Medulla oblongata (tissue), 1 donor: Measurements from ENCODE around the gene HIP1.
A peak's percentile ranks its signal among the peaks of the same experiment; 100 is the strongest.
"Not testable (repeated sequence)": the region's sequence is repeated elsewhere in the genome, so short reads cannot be mapped to it uniquely, and the experiment has no call there.

Source experiments
- DNase-seq: peaks from one replicate; pipeline ENCODE4 v3.0.0-alpha.2; 2015; ENCODE audit errors: extremely low spot score

The HIP1 gene

DNA sequence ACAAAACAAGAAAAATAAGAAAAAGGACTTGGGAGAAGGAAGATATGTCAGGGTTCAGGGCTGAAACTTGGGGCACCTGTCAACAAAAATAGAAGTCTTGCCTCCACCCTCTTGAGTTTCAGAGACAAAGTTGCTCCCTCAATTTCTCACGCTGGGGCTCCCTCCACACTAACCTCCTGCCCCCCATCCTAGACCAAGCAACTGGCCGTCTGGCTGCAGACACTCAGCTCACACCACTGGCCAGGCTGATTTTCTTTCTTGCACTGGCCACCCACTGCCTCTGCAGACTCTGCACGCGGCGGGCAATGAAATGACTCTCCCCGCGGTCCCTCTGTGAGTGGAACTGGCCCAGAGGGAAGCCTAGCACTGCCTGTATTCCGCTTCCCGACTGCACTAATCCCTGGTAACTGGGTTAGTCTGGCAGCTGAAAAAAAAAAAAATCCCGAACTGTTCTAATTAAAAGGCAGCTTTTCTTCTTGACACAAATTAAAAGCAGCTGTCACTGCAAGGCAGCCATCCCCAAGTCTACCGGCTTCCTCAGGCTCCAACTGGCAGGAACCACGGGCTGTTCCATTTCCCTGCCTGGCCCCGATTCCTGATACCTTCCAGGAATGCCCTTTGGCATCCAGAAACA, 163.1 kb downstream of the HIP1 start:
- no peak for DNase-seq

GRCh38 chr7:75573477-75574019, 165.2 kb downstream of the HIP1 start:
- DNase-seq: no peak

DNA sequence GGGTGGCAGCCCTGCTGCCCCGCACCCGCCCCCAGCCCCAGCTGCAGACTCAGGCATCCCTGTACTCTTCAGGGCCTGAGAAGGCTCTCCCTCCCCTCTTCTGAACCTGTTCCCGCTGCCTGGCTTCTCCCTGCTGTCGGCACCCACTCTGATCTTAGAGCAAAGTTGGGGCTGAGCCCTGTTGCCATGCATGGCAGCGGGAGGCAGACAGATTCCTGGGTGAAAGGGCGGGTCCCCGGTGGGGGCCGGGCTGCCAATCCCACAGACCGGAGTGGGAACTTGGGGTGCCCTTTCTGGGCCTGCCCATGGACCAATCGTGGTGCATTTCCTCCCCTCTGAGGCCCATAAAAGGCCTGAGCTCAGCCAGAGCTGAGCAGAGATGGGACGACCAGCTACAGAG, 165.9 kb downstream of the HIP1 start:
- no peak for DNase-seq

DNA sequence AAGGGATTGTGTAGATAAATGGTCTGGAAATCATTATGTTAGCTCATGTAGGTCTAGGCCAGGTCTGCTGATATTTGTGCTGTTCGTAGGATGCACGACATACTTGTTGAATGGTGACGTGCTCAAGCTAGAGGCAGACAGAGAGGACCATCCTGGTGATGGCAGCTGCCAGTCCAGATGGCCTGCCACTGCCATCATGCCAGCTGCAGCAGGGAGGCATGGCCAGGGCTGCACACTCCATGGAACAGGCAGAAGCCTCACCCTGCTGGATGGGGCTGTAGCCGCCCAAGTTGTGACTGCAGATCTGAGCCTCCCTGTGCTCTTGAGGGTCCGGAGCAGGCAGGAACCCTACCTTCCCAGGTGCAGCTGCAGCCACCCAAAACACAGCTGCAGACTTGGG, 166.3 kb downstream of the HIP1 start:
- peak; percentile 44 for DNase-seq

GRCh38 chr7:75571209-75571608, 167.5 kb downstream of the HIP1 start:
- no peak for DNase-seq

DNA sequence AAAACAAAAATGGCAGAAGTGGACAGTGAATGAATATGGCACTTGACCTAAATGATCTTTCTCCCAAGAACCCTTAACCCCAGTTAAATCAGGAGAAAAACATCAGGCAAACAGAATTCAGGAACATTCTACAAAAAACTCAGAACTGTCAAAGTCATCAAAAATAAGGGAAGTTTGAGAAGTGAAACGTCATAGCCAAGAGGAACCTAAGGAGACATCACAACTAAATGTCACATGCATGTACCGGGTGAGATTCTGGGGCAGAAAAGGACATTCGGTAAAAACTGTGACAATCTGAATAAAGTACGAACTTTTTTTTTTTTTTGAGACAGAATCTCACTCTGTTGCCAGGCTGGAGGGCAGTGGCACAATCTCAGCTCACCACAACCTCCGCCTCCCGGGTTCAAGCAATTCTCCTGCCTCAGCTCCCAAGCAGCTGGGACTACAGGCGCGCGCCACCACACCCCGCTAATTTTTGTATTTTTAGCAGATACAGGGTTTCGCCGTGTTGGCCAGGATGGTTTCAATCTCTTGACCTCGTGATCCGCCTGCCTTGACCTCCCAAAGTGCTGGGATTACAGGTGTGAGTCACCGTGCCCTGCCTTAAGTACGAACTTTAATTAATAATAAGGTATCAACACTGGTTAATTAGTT, 169.0 kb downstream of the HIP1 start:
- peak; percentile 62 for DNase-seq

- DNase-seq: peak; percentile 68
These were observed 170.7 kb downstream of the HIP1 start for GRCh38 chr7:75567948-75568595.

DNA sequence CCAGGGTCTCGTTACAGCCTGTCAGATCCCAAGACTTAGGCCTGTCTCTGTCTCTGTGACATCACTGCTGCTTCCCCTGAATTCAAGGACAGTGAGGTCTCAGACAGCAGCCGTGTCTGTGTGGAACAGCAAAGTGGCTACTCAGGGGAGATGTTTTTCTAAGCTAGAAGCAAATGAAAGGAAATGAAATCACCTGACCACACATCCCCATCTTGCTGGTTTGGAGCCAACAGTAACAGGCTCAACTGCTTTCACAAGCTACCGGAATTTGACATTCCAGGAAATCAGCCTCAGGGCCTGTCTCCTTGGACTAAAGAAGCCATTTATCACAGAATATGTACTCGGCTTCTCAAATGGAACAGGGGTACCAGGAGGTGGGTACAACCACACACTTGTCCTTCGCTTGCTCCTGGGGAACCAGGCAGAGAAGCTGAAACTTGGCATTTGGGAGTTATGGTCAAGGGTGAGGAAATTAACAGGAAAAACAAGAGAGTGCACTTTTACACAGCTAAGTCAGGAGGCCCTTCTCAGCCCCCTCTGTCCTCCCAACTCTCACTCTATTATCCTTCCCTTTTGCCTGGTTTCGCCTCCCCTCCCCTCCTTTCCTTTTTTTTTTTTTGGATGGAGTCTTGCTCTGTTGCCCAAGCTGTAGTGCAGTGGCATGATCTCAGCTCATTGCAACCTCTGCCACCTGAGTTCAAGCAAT, 173.5 kb downstream of the HIP1 start:
- peak; percentile 67 for DNase-seq

DNA sequence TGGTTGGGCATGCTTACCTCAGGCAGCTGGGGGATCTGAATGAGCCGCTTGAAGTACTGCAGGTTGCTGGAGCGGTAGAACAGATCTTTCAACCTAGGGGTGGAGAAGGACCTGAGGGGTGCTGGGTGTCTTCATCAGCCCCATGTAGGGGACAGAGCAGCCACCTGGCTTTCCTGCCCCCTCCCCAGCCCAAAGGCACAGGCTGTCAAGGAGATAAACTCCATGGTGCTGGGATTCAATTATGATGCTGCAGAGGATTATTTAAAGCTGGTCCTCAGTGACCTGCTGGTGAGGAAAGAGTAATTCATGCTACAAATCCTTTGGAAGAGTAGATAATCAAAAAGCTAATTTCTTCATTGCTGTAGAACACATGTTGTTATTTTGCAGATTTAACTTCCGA, 175.6 kb downstream of the HIP1 start:
- no peak for DNase-seq

DNA sequence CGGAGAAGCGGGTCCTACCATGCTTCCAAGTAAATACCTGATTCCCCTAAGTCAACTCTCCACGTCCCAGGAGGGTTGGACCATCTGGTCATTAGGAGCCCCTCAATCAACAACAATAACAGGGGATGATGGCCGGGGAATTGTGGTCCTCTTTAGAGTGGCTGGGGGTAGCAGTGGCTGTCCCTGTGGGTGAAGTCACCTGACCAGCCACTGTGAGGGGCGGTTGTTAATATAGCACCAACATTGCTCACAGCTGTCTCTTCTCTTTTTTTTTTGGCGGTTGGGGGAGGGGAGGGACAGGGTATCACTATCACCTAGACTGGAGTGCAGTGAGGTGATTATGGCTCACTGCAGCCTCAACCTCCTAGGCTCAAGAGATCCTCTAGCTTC, 178.8 kb downstream of the HIP1 start:
- DNase-seq: no peak

DNA sequence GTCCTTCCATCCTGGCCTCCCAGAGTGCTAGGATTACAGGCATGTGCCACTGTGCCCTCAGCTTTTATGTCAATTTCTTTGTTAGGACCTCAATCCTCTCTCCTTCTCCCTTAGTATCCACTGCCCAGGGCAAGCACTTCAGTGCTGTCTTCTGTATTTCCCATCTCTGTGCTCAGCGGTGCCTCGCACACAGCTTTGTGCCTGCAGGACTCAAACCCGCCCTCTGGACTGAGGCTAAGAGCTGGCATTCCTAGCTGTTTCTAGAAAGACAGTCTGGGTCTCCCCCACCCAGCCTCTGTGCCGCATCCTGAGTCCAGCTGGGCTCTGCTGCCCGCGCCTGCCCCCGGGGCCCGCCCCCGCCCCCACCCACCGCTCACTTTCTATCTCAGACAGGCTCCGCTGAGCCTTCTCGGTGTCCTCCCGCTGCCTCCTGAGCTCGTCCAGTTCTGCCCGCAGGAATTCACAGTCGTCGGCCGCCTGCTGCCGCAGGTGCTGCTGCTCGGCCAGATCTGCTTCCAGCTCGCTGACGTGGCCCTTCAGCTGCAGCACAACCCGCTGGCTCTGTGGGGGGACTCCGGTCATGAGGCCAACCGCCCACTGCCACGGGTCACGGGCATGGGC, 179.3 kb downstream of the HIP1 start:
- DNase-seq: no peak

DNA sequence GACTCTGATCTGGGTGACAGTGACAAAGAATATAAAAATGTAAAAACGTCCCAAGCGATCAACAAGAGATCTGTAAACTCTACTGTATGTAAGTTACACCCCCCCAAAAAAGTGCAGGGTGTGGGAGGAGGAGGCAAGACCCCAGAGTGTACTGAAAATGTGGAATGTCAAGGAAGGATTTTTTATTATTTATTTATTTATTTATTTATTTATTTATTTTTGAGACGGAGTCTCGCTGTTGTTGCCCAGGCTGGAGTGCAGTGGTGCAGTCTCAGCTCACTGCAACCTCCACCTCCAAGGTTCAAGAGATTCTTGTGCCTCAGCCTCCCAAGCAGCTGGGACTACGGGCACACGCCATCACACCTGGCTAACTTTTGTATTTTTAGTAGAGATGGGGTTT, 181.9 kb downstream of the HIP1 start:
- DNase-seq: not testable (repeated sequence)

- no peak for DNase-seq
These were observed 183.0 kb downstream of the HIP1 start for GRCh38 chr7:75555736-75556135.

DNA sequence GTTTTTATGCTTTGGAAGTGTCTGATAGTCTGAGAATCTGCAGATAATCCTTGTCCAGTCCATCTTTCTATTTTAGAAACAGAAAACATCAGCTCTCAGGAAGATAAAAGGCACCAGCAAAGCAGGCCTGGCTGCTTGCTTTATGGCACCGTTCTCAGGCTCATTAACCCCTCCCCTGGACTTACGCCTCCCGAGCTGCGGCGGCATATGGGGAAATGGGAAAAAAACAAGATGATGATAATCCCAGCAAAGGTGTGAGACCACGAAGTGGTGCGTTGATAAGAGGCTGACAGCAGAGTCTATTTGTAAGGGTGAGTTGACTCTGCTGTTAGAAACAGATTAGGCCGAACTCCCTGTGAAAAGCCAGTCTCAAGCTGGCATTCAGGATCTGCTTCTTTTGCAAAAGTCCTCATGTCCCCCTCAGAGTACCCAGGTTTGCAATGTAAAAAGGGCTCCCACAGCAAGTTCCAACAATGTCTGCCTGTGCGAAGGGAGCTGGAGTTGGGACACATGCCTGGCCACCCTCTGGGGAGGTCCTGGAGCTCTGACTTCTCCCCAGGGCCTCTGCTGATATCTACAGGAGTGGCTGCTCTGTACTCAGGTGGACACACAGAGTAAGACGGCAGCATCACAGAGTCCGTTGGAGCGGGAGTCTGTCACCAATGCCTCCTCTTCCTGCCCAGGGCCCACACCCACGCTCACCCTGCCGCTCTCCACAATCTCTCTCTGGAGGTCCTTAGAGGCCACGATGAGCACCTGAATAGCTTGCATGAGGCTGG, 192.3 kb downstream of the HIP1 start:
- DNase-seq: no peak

DNA sequence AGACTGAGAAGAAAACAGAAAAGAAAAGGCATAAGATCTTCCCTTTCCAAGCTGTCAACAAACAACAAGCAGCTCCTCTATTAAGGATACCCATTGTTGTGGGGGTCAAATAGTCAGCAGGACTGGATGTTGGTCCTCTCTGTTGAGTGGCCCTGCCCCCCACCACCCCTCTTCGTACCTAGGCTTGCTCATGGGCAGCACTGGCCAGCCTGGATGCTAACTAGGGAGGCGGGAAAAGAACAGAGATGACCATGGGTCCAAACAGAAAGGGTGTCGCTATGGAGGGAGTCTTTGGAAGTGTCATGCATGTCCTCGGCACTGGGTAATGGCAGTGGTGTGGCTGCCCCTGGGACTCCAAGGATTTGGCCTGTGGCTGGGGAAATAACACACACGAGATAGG, 201.0 kb downstream of the HIP1 start:
- DNase-seq: no peak

- DNase-seq: peak; percentile 49
These were observed 201.7 kb downstream of the HIP1 start for GRCh38 chr7:75536940-75537538.

DNA sequence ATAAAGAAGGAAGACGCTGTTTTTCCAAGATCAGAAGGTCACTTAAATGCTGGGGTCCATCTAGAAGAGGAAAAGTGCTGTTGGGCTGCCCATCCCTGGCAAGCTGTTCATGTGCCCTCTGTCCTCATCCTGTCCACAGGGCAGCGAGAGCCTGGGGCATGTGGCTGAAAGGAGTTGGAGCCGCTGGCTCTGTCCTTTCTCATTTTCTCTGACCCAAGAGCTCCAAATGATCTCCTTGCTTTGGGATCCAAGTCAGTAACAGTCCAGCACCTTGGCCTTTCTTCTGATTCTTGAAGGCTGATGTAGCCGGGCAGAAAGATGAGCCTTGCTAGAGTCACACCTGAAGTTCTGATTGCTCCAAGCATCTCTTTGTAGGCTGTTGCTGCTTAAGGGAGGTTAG, 202.2 kb downstream of the HIP1 start:
- no peak for DNase-seq

GRCh38 chr7:75534727-75535307, 203.9 kb downstream of the HIP1 start:
- peak; percentile 21 for DNase-seq

DNA sequence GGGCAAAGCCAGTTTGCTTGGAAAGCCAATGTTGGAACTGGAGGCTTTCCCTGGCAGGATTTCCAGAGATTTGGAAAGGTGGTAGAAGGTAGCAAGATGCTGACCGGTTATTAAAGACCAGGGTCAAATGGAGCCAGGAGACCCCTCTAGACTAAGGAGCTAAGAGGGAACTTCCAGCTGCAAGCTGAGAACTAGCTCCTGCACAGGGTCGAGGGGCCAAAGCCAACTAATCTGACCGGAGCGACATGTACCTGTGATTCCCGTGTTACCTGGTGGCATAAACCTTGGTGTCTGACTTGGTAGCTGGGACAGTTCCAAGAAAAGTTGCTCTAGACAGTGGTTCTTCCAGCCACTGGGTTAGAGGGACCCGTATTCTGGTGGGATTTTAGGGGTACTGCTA, 204.8 kb downstream of the HIP1 start:
- DNase-seq: no peak

DNA sequence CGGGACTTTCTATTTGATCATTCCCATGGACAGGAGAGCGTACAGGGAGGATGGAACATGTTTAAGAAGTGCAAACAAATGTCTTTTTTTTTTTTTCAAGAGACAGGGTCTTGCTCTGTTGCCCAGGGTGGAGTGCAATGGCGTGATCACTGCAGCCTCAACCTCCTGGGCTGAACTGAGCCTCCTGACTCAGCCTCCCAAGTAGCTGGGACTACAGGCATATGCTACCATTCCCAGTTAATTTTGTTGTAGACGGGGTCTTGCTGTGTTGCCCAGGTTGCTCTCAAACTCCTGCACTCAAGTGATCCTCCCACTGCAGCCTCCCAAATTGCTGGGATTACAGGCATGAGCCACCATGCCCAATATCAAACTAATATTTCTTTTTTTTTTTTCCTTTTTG, 206.1 kb downstream of the HIP1 start:
- DNase-seq: no peak
